ENCODE data around the gene MYB.

MYB gene

GRCh38 chr6:135179372-135179771, 1.7 kb upstream of the MYB start:
- Histone ChIP-seq H3K27me3 (ENCODE audit: insufficient read depth, low read length) (peaks cover 18% of the 10 kb centered on the region), H3K79me2 (ENCODE audit: control insufficient read depth, insufficient read depth, low read length, unreplicated experiment) (no peaks in the 10 kb centered on the region), H3K36me3 (ENCODE audit: insufficient read depth, low read length) (no peaks in the 10 kb centered on the region), H3K4me3 (ENCODE audit: low read depth, low read length) (no peak overlapping the region), H2AFZ (ENCODE audit: low read length, unreplicated experiment) (no peak overlapping the region), H3K27ac (ENCODE audit: low read depth, low read length) (no peak overlapping the region), H3K4me1 (ENCODE audit: control insufficient read depth, insufficient read depth, low read length, unreplicated experiment) (peaks cover 5% of the 10 kb centered on the region)

- Histone ChIP-seq H3K79me2 (ENCODE audit: control insufficient read depth, insufficient read depth, low read length, unreplicated experiment) (no peaks in the 10 kb centered on the region), H3K4me3 (ENCODE audit: low read depth, low read length) (peak overlapping the region; percentile 87), H3K27me3 (ENCODE audit: insufficient read depth, low read length) (peaks cover 18% of the 10 kb centered on the region), H2AFZ (ENCODE audit: low read length, unreplicated experiment) (peak overlapping the region; percentile 3), H3K4me1 (ENCODE audit: control insufficient read depth, insufficient read depth, low read length, unreplicated experiment) (peaks cover 5% of the 10 kb centered on the region), H3K27ac (ENCODE audit: low read depth, low read length) (no peak overlapping the region), H3K36me3 (ENCODE audit: insufficient read depth, low read length) (no peaks in the 10 kb centered on the region)
These were observed 1.1 kb upstream of the MYB start for GRCh38 chr6:135179920-135180541.

- peaks cover 18% of the 10 kb centered on the region for H3K27me3 ChIP-seq (ENCODE audit: insufficient read depth, low read length)
These were observed 394 bp downstream of the MYB start for GRCh38 chr6:135181333-135182070.

GRCh38 chr6:135182071-135183001, 1.2 kb downstream of the MYB start:
- peak overlapping the region; percentile 93 for H2AFZ ChIP-seq (ENCODE audit: low read length, unreplicated experiment)
- peak overlapping the region; percentile 87 for H3K4me3 ChIP-seq (ENCODE audit: low read depth, low read length)
- no peaks in the 10 kb centered on the region for H3K36me3 ChIP-seq (ENCODE audit: insufficient read depth, low read length)
- no peaks in the 10 kb centered on the region for H3K79me2 ChIP-seq (ENCODE audit: control insufficient read depth, insufficient read depth, low read length, unreplicated experiment)
- peaks cover 18% of the 10 kb centered on the region for H3K27me3 ChIP-seq (ENCODE audit: insufficient read depth, low read length)
- H3K27ac ChIP-seq (ENCODE audit: low read depth, low read length) = no peak overlapping the region
- peaks cover 5% of the 10 kb centered on the region for H3K4me1 ChIP-seq (ENCODE audit: control insufficient read depth, insufficient read depth, low read length, unreplicated experiment)

More at GRCh38 chr6:135181333-135182070, 394 bp downstream of the MYB start:
- no peak overlapping the region for H3K27ac ChIP-seq (ENCODE audit: low read depth, low read length)
- peaks cover 5% of the 10 kb centered on the region for H3K4me1 ChIP-seq (ENCODE audit: control insufficient read depth, insufficient read depth, low read length, unreplicated experiment)
- H3K79me2 ChIP-seq (ENCODE audit: control insufficient read depth, insufficient read depth, low read length, unreplicated experiment) = no peaks in the 10 kb centered on the region
- peak overlapping the region; percentile 93 for H2AFZ ChIP-seq (ENCODE audit: low read length, unreplicated experiment)
- H3K36me3 ChIP-seq (ENCODE audit: insufficient read depth, low read length) = no peaks in the 10 kb centered on the region
- H3K4me3 ChIP-seq (ENCODE audit: low read depth, low read length) = peak overlapping the region; percentile 87

- peaks cover 5% of the 10 kb centered on the region for H3K4me1 ChIP-seq (ENCODE audit: control insufficient read depth, insufficient read depth, low read length, unreplicated experiment)
- H3K4me3 ChIP-seq (ENCODE audit: low read depth, low read length) = peak overlapping the region; percentile 87
- peaks cover 18% of the 10 kb centered on the region for H3K27me3 ChIP-seq (ENCODE audit: insufficient read depth, low read length)
- H3K36me3 ChIP-seq (ENCODE audit: insufficient read depth, low read length) = no peaks in the 10 kb centered on the region
- H3K27ac ChIP-seq (ENCODE audit: low read depth, low read length) = no peak overlapping the region
- no peaks in the 10 kb centered on the region for H3K79me2 ChIP-seq (ENCODE audit: control insufficient read depth, insufficient read depth, low read length, unreplicated experiment)
- peak overlapping the region; percentile 68 for H2AFZ ChIP-seq (ENCODE audit: low read length, unreplicated experiment)
These were observed 2.0 kb downstream of the MYB start for GRCh38 chr6:135183002-135183531.

GRCh38 chr6:135183532-135184440, 2.7 kb downstream of the MYB start:
- H3K27me3 ChIP-seq (ENCODE audit: insufficient read depth, low read length) = peaks cover 18% of the 10 kb centered on the region
- H3K79me2 ChIP-seq (ENCODE audit: control insufficient read depth, insufficient read depth, low read length, unreplicated experiment) = no peaks in the 10 kb centered on the region
- peaks cover 5% of the 10 kb centered on the region for H3K4me1 ChIP-seq (ENCODE audit: control insufficient read depth, insufficient read depth, low read length, unreplicated experiment)
- peak overlapping the region; percentile 68 for H2AFZ ChIP-seq (ENCODE audit: low read length, unreplicated experiment)
- H3K27ac ChIP-seq (ENCODE audit: low read depth, low read length) = no peak overlapping the region
- no peaks in the 10 kb centered on the region for H3K36me3 ChIP-seq (ENCODE audit: insufficient read depth, low read length)
- peak overlapping the region; percentile 87 for H3K4me3 ChIP-seq (ENCODE audit: low read depth, low read length)

- H3K27me3 ChIP-seq (ENCODE audit: insufficient read depth, low read length) = peaks cover 18% of the 10 kb centered on the region
- H2AFZ ChIP-seq (ENCODE audit: low read length, unreplicated experiment) = no peak overlapping the region
- no peak overlapping the region for H3K4me3 ChIP-seq (ENCODE audit: low read depth, low read length)
- H3K4me1 ChIP-seq (ENCODE audit: control insufficient read depth, insufficient read depth, low read length, unreplicated experiment) = peaks cover 5% of the 10 kb centered on the region
- H3K79me2 ChIP-seq (ENCODE audit: control insufficient read depth, insufficient read depth, low read length, unreplicated experiment) = no peaks in the 10 kb centered on the region
- H3K27ac ChIP-seq (ENCODE audit: low read depth, low read length) = no peak overlapping the region
- H3K36me3 ChIP-seq (ENCODE audit: insufficient read depth, low read length) = no peaks in the 10 kb centered on the region
These were observed 4.4 kb downstream of the MYB start for GRCh38 chr6:135185483-135185882.

- no peaks in the 10 kb centered on the region for H3K36me3 ChIP-seq (ENCODE audit: insufficient read depth, low read length)
- H3K27ac ChIP-seq (ENCODE audit: low read depth, low read length) = no peak overlapping the region
- peaks cover 18% of the 10 kb centered on the region for H3K27me3 ChIP-seq (ENCODE audit: insufficient read depth, low read length)
- no peak overlapping the region for H3K4me3 ChIP-seq (ENCODE audit: low read depth, low read length)
- H3K4me1 ChIP-seq (ENCODE audit: control insufficient read depth, insufficient read depth, low read length, unreplicated experiment) = peaks cover 5% of the 10 kb centered on the region
- H2AFZ ChIP-seq (ENCODE audit: low read length, unreplicated experiment) = no peak overlapping the region
- H3K79me2 ChIP-seq (ENCODE audit: control insufficient read depth, insufficient read depth, low read length, unreplicated experiment) = no peaks in the 10 kb centered on the region
These were observed 5.1 kb downstream of the MYB start for GRCh38 chr6:135186255-135186654.

- H3K4me1 ChIP-seq (ENCODE audit: control insufficient read depth, insufficient read depth, low read length, unreplicated experiment) = peaks cover 5% of the 10 kb centered on the region
- no peak overlapping the region for H2AFZ ChIP-seq (ENCODE audit: low read length, unreplicated experiment)
- H3K4me3 ChIP-seq (ENCODE audit: low read depth, low read length) = no peak overlapping the region
- H3K79me2 ChIP-seq (ENCODE audit: control insufficient read depth, insufficient read depth, low read length, unreplicated experiment) = no peaks in the 10 kb centered on the region
- H3K36me3 ChIP-seq (ENCODE audit: insufficient read depth, low read length) = no peaks in the 10 kb centered on the region
- H3K27ac ChIP-seq (ENCODE audit: low read depth, low read length) = no peak overlapping the region
- H3K27me3 ChIP-seq (ENCODE audit: insufficient read depth, low read length) = peaks cover 17% of the 10 kb centered on the region
These were observed 6.3 kb downstream of the MYB start for GRCh38 chr6:135187372-135187771.
